NCI-H345 (cell line): ENCODE measurements around the gene SSBP3.
"Not testable (repeated sequence)": the region's sequence is repeated elsewhere in the genome, so short reads cannot be mapped to it uniquely, and the experiment has no call there.

Experiments
- DNase-seq: peaks from one replicate; lab custom pipeline; 2025; lab: John Stamatoyannopoulos, UW

The SSBP3 gene

GRCh38 chr1:54348700-54349021 is 57.5 kb downstream of the SSBP3 start:
- DNase-seq = no peak

GRCh38 chr1:54347955-54348699 is 58.1 kb downstream of the SSBP3 start:
- peak; percentile 60 for DNase-seq

DNA sequence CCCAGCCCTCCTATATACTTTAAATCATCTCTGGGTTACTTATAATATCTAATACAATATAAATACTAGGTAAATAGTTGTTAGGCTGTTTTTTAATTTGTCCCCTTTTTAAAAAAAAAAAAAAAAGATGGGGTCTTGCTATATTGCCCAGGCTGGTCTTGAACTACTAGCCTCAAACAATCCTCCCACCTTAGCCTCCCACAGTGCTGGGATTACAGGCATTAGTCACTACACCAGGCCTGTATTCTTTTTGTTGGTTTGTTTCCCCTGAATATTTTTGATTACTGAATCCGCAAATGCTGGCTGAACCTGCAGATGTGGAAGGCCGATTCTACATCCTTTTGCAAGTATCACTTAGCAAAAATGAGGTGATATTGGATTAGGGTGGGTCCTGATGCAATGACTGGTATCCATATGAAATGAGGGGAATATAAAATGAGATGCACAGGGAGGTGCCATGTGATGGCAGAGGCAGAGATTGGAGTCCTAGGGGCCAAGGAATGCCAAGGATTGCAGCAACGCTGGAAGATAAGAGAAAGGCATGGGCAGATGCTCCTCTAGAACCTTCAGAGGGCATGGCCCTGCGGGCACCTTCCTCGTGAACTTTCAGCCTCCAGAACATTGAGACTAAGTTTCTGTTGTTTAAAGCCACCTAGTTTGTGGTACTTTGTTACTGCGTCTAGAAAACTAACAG is 58.8 kb downstream of the SSBP3 start:
- DNase-seq = no peak

GRCh38 chr1:54345548-54345947 is 60.6 kb downstream of the SSBP3 start:
- not testable (repeated sequence) for DNase-seq

DNA sequence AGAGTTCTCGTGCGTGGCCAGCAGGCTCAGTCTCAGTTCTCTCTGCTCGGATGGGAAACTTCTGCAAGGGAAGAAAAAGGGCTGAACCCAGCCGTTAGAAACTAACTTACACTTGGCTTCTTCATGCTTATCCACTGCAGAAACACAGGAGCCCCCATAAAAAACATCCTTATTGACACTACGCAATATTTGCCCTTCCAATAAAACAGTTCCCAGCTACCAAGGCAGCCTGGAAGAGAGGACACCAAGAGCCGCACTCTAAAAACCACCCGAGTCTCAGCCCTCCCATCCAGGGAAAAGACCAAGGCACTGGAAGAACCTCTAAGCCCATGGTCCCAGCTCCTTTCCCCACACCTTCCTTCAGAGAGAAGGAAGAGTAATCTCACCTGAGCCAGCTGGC is 61.1 kb downstream of the SSBP3 start:
- DNase-seq = no peak

GRCh38 chr1:54342742-54343687 is 63.2 kb downstream of the SSBP3 start:
- no peak for DNase-seq

GRCh38 chr1:54342288-54342687 is 63.9 kb downstream of the SSBP3 start:
- DNase-seq = peak; percentile 46

- no peak for DNase-seq
Observed at GRCh38 chr1:54341763-54342162, 64.4 kb downstream of the SSBP3 start.

DNA sequence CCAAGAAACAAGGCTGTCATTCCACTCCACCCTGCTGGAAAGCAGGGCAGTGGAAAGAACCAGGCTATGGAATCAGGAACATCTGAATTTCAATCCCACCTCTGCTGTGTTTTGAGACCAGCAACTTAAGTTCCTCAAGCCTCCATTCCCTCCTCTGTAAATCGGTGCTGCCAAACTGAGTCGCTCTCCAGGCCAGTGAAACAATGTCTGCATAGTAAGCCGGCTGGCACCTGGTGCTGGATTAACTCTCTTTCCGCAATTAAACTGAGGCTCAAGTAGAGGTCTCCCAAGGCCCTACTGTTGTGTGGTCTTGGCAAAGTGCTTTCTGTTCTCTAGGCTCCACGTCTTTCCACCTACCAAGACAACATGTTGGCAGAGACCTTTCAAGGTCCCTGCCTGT is 65.3 kb downstream of the SSBP3 start:
- DNase-seq = no peak

DNA sequence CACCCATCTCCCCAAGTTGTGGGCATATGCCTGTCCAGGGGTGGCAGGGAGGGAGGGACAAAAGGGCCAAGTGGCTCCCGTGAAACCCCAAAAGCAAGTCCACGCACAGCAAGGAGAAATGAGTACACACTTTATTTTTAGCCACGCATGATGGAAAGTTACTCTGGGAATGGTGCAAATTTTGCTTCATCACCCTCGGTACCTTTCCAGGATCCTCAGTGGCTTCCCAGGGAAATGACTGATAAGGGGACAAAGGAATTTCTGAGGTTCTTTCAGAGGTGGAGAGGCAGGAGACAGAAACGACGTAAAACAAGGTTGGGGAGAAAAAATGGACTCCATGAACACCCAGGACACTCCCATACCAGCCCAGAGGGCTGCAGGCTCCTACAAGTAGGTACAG is 65.8 kb downstream of the SSBP3 start:
- DNase-seq = no peak

DNA sequence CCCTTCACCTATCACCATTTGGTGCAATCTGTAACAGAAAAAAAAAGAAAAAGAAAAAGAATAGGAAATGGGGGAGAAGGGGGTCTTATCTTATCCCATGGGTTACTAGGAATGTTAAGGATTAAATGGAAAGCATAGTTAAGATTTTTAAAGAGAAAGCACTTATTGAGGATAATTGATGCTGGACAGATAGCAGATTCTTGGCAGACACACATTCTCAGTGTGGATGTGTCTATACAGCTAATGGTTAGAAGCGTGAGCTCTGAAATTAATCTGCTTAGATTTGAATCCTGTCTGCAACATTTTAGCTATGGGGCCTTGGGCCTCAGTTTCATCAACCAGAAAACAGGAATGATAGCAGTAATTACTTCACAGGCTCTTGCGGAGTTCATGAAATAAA is 67.1 kb downstream of the SSBP3 start:
- DNase-seq = no peak

- DNase-seq = no peak
Observed at GRCh38 chr1:54338464-54338863, 67.7 kb downstream of the SSBP3 start.

DNA sequence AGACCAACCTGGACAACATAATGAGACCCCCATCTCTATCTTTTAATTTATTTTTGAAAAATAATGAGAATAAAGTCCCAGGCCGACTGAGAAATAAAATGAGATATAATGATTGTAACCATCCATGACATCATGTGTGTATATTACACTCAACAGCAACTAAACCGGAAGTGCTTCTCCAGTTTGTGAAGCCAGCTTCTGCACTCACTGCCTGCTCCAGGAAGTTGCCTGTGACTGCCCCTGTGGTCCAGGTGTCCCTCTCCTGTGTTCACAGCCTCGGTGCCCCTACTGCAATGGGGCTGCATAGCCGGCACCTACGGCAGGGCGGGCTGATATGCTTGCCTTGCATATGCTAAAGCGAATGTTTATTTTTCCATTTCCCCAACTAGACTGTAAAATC is 68.3 kb downstream of the SSBP3 start:
- DNase-seq = no peak

DNA sequence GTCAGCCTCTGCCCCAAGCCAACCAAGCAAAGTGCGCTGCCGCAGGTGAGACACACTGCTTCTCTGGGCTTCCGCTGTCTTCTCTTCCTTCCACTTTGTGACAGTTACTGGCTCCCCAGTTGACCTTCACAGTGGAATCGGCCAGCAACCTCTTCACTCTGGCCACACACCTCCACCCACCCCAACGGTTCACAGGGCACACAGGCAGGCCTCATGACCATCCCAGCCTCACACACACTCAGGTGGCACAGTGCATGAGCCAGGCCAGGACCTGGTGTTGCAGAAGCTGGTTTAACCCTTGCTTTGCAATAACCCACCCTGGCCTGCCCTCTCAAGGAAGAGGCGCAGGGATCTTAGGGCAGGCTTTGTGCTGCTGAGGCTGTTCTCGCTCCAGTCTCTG is 69.2 kb downstream of the SSBP3 start:
- DNase-seq = no peak

DNA sequence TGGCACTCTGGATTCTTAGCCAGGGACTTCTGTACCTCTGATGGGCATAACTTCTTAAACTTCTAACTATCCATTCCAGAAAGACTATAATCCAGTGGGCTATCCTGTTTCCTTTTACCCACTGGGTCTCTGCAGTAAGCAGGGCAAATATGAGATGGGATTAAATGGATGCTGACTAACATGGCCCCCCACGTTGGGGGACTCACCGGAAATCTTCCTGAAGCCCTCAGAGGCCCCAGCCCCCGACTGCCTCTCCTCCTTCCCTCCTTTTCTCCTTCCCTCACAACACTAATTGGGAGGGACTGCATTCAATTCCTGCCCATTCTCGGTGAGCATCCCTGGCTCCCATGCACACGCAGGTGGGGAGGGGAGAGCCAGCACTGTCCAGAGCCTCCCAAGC is 70.1 kb downstream of the SSBP3 start:
- DNase-seq = no peak

DNA sequence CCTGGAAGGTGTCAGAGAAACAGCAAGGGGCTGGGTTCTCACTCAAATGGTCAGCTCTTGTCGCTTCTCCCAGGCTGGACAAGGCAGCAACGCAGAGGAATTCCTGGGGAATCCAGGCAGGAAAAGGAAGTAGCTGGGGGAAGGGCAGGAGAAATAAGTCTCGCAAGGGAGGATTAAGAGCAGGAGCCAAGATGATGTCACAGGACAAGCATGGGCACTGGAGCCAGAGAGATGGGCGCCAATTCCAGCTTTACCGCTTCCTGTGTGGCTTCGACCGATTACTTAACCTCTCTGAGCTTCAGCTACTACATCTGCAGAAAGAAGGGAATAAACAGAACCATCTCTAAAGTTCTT is 70.5 kb downstream of the SSBP3 start:
- no peak for DNase-seq

DNA sequence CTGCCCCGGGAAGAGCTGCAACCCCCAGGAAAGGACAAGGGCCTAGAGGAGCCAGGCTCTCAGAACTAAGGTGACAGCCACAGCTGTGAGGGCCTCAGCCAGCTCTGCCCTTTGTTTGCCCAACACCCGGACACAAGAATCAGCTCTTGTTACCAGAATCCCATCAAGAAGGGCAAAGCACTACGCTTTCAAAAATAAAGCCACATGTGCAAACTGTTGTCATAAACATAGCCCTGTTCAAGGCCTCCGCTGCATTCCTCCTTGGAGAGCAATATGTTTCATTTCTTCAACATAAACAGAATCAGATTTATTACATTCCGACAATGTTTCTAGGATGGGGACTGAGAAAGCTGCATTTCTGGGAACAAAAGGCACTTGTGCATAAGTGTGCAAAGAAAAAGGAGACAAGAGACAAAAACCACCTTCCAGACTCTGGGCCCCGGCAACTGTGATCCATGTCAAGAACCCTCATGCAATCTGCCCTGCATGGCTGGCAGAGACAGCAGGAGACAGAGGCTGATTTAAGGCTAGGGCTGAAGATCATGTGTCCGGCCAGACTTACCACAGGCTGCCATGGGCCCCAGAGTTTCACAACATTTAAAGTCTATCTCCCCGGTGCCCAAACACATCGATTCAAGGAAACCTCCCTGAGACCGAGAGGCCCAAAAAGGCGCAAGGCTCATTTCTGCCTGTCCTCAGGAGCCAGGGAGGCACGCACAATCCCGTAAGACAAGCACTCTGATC is 71.0 kb downstream of the SSBP3 start:
- DNase-seq = no peak

- no peak for DNase-seq
Observed at GRCh38 chr1:54332781-54333585, 73.2 kb downstream of the SSBP3 start.

GRCh38 chr1:54331843-54332463 is 74.2 kb downstream of the SSBP3 start:
- no peak for DNase-seq

GRCh38 chr1:54331091-54331772 is 75.0 kb downstream of the SSBP3 start:
- no peak for DNase-seq
